CD8-positive, alpha-beta memory T cell (primary cell): ENCODE results near the gene PNMA8A. TPM values are rescaled to one million over a fixed set of nuclear protein-coding genes. Genes with fewer than 3 reads are reported as not detected.

Experiments
- CTCF ChIA-PET: fragments of 350-600 bp; sonication (Branson Sonifier 250); formaldehyde crosslinking; loops from one replicate; lab custom pipeline; 2021; ENCODE audit warnings: antibody characterized with exemption; lab: Charles Lee
- POLR2A ChIA-PET: fragments of 350-600 bp; sonication (Branson Sonifier 250); formaldehyde crosslinking; loops from one replicate; lab custom pipeline; 2021; ENCODE audit warnings: antibody characterized with exemption; lab: Charles Lee
- DNase-seq, 5 donors: peaks; one replicate each; pipeline versions ENCODE4 v3.0.0 to v3.0.0-alpha.2; 2020 to 2022; ENCODE audit warnings: mixed read lengths in 1 of 5
- H3K27ac ChIP-seq: one replicate; pipeline ENCODE4 v1.7.0; 2013; ENCODE audit warnings: low read depth, mild to moderate bottlenecking, low read length, moderate library complexity
- H3K27me3 ChIP-seq: 2 replicates; pipeline ENCODE4 v1.7.0; 2013; ENCODE audit warnings: low read length, mild to moderate bottlenecking; ENCODE audit not compliant: insufficient read depth, poor library complexity, severe bottlenecking
- H3K36me3 ChIP-seq: 2 replicates; pipeline ENCODE4 v1.7.0; 2013; ENCODE audit warnings: mild to moderate bottlenecking, low read length, moderate library complexity; ENCODE audit not compliant: insufficient read depth
- H3K4me1 ChIP-seq: 2 replicates; pipeline ENCODE4 v1.7.0; 2013; ENCODE audit warnings: mild to moderate bottlenecking, low read length, moderate library complexity; ENCODE audit not compliant: insufficient read depth
- H3K4me3 ChIP-seq: 2 replicates; pipeline ENCODE4 v1.7.0; 2013; ENCODE audit warnings: mild to moderate bottlenecking, low read length
- H3K9me3 ChIP-seq: 2 replicates; pipeline ENCODE4 v1.7.0; 2013; ENCODE audit warnings: mild to moderate bottlenecking, low read length
- H3K27ac Mint-ChIP-seq, 8 donors: one replicate each; pipeline ENCODE4 v1.8.0; 2020 to 2021; ENCODE audit warnings: mixed read lengths in 8 of 8, mild to moderate bottlenecking in 6 of 8, inconsistent platforms in 3 of 8, moderate library complexity in 3 of 8
- H3K27me3 Mint-ChIP-seq, 2 donors: one replicate each; pipeline ENCODE4 v1.8.0; 2020 to 2021; ENCODE audit warnings: mixed read lengths in 2 of 2, mild to moderate bottlenecking in 1 of 2, moderate library complexity in 1 of 2
- H3K36me3 Mint-ChIP-seq, 3 donors: one replicate each; pipeline ENCODE4 v1.8.0; 2020 to 2021; ENCODE audit warnings: mixed read lengths in 3 of 3, inconsistent platforms in 1 of 3, mild to moderate bottlenecking in 1 of 3
- H3K4me1 Mint-ChIP-seq, 3 donors: one replicate each; pipeline ENCODE4 v1.8.0; 2020 to 2021; ENCODE audit warnings: mixed read lengths in 3 of 3, inconsistent platforms in 1 of 3, mild to moderate bottlenecking in 1 of 3
- H3K4me3 Mint-ChIP-seq, 7 donors: one replicate each; pipeline ENCODE4 v1.8.0; 2020 to 2021; ENCODE audit warnings: mixed read lengths in 7 of 7, mild to moderate bottlenecking in 6 of 7, moderate library complexity in 4 of 7, inconsistent platforms in 2 of 7
- H3K9me3 Mint-ChIP-seq, 5 donors: one replicate each; pipeline ENCODE4 v1.8.0; 2020 to 2022; ENCODE audit warnings: mixed read lengths in 5 of 5, mild to moderate bottlenecking in 3 of 5, moderate library complexity in 2 of 5, inconsistent platforms in 1 of 5
- polyA plus RNA-seq: library from polyadenylated mRNA; unstranded; fragments of 300-500 nt; fragmentation: Illumina TruSeq; gene quantifications from one replicate; pipeline ENCODE4 v1.2.3, GENCODE V29; 2021
- total RNA-seq, 2 experiments: library from RNA; stranded (reverse); gene quantifications; one replicate each; pipeline ENCODE4 v1.2.3, GENCODE V29; 2021

PNMA8A gene, protein sequence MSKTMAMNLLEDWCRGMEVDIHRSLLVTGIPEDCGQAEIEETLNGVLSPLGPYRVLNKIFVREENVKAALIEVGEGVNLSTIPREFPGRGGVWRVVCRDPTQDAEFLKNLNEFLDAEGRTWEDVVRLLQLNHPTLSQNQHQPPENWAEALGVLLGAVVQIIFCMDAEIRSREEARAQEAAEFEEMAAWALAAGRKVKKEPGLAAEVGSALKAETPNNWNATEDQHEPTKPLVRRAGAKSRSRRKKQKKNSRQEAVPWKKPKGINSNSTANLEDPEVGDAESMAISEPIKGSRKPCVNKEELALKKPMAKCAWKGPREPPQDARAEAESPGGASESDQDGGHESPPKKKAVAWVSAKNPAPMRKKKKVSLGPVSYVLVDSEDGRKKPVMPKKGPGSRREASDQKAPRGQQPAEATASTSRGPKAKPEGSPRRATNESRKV
- under 1 TPM; 0.49 to 0.61 TPM for total RNA-seq
- polyA plus RNA-seq = not detected

DNA sequence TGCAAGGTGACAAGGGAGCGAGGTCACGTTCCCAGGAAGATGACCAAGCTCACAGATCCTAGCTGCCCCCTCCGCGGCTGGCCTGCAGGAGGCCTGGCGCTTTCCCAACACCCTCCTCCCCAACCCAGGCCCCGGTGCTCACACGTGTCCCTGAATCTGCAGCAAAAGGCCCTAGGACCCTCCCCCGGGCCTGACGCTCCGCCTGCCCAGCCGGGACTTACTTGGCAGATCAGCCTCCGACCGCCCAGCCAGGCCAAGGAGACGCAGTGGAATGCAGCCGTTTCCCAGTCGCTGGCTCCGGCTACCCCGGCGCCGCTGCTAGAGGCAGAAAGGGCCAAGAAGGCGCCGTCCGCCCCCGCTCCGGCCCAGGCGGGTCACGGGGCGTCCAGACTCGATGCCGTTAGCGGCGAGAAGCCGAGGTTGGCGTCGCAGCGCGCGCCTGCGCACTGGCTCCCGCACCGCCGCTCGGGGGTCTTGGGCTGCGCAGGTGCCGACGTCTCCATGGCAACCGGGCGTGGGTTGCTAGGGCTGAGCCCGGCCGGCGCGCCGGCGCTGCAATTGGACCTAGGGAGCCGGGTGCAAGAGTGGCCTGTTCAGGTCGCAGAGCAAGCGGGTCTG lies at the start of gene PNMA8A:
PNMA8A (minus strand) TSS at position 448 of the 618 bp plus-strand sequence. CDS start 528 bp downstream, outside the sequence.
- ChIA-PET POLR2A (no interaction called here), CTCF (no interaction called here)
- no peak within 1 kb of the TSS for H3K4me3 ChIP-seq
- peaks cover 22% of the 10 kb centered on the region for H3K27me3 ChIP-seq
- peak in 1 of 5 donors; percentile 38 for DNase-seq
- H3K9me3 ChIP-seq = no peaks in the 10 kb centered on the region
- no peaks in the 10 kb centered on the region for H3K36me3 ChIP-seq
- H3K4me1 ChIP-seq = no peaks in the 10 kb centered on the region
- Mint-ChIP-seq H3K27ac (no peak within 1 kb of the TSS), H3K4me3 (no peak within 1 kb of the TSS), H3K36me3 (no peaks in the 10 kb centered on the region), H3K9me3 (no peaks in the 10 kb centered on the region), H3K27me3 (peaks cover 44 to 53% of the 10 kb centered on the region in 2 donors), H3K4me1 (peaks cover 3 to 17% (median 9%) of the 10 kb centered on the region in 3 donors)
- peak within 1 kb of the TSS; percentile 38 for H3K27ac ChIP-seq

DNA sequence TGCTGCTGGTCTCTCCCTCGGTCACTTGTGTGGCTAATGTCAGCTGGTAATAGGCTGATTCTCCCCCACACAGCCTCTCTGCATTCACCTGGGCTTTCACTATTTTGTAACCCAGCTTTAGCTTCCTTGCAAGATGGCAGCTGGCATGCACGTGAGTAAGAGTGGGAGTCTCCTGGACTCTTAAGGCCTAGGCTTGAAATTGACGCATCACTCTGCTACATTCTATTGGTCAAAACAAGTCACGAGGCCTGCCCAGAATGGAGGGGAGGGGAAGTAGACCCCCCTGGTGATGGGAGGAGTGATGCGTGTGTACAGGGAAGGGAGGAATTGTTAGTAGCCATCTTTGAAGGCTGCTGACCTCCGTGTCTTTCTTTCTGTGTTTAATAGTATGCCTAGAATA lies 49.3 kb upstream of the PNMA8A start:
- Mint-ChIP-seq H3K27ac (peak overlapping the region in 1 of 8 donors; percentile 50), H3K36me3 (peaks cover 0 to 11% (median 0%) of the 10 kb centered on the region in 3 donors), H3K27me3 (peaks cover 5 to 6% of the 10 kb centered on the region in 2 donors), H3K4me3 (no peak overlapping the region), H3K9me3 (peaks cover 0 to 7% (median 4%) of the 10 kb centered on the region in 5 donors), H3K4me1 (peaks cover 25 to 41% (median 40%) of the 10 kb centered on the region in 3 donors)
- ChIA-PET CTCF (interaction anchor here (6.1 kb wide), 1 partner anchor 20 kb away, joined by 54 read pairs; no protein-coding TSS in a partner anchor), POLR2A (no interaction called here)
- no peaks in the 10 kb centered on the region for H3K27me3 ChIP-seq
- H3K36me3 ChIP-seq = no peaks in the 10 kb centered on the region
- peaks cover 60% of the 10 kb centered on the region for H3K4me1 ChIP-seq
- H3K4me3 ChIP-seq = no peak overlapping the region
- H3K9me3 ChIP-seq = no peaks in the 10 kb centered on the region
- no peak for DNase-seq
- no peak overlapping the region for H3K27ac ChIP-seq

DNA sequence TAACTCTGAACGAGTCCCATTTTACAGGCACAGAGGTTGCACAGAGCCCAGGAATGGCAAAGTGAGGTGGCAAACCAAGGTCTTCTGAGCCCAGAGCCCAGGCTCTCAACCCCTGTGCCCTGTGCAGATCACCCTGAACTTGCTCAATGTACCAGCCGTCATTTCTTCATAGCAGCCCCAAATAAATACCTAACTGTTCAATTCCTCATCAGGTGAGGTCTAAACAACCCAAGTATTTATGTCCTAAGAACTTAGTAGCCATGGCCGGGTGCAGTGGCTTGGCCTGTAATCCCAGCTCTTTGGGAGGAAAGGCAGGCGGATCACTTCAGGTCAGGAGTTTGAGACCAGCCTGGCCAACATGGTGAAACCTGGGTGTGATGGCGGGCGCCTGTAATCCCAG lies 46.1 kb upstream of the PNMA8A start:
- Histone ChIP-seq H3K4me3 (no peak overlapping the region), H3K27ac (no peak overlapping the region), H3K4me1 (peaks cover 37% of the 10 kb centered on the region), H3K36me3 (no peaks in the 10 kb centered on the region), H3K27me3 (peaks cover 6% of the 10 kb centered on the region), H3K9me3 (no peaks in the 10 kb centered on the region)
- DNase-seq = no peak
- H3K4me3 Mint-ChIP-seq = no peak overlapping the region
- no peak overlapping the region for H3K27ac Mint-ChIP-seq
- H3K36me3 Mint-ChIP-seq = no peaks in the 10 kb centered on the region
- CTCF ChIA-PET = interaction anchor here (1.7 to 2.3 kb wide), 4 partner anchors 8 to 757 kb away, joined by 4 to 15 read pairs (median 6); partner anchors contain the start of gene INAFM1
- peaks cover 17 to 34% (median 32%) of the 10 kb centered on the region in 3 donors for H3K4me1 Mint-ChIP-seq
- no peaks in the 10 kb centered on the region for H3K9me3 Mint-ChIP-seq
- peaks cover 18 to 19% of the 10 kb centered on the region in 2 donors for H3K27me3 Mint-ChIP-seq
- POLR2A ChIA-PET = no interaction called here

DNA sequence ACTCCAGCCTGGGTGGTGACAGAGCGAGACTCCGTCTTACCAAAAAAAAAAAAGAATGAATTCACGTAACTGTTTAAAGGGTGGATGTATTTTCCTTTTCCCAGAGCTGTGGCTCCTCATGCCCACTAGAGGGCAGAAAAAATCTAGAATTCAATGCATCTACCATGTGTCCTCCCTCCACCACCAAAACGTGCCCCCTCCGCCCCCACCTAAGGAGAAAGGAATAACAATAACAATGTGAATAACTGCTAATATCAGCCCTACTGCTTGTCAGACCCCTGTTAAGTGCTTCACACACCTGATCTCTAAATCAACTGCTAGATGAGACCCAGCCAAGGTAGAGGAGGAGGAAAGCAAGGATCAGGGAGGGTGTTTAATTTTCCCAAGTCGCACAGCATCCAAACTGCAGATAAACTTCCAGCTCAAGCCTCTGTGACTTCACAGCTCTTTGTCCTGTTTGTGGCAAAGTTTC lies 44.6 kb upstream of the PNMA8A start:
- Histone ChIP-seq H3K9me3 (no peaks in the 10 kb centered on the region), H3K27ac (no peak overlapping the region), H3K27me3 (peaks cover 6% of the 10 kb centered on the region), H3K4me1 (peaks cover 29% of the 10 kb centered on the region), H3K4me3 (no peak overlapping the region), H3K36me3 (no peaks in the 10 kb centered on the region)
- peak in 2 of 5 donors; percentile 5 to 46 for DNase-seq
- peaks cover 0 to 1% (median 0%) of the 10 kb centered on the region in 5 donors for H3K9me3 Mint-ChIP-seq
- no peaks in the 10 kb centered on the region for H3K36me3 Mint-ChIP-seq
- peaks cover 22 to 30% of the 10 kb centered on the region in 2 donors for H3K27me3 Mint-ChIP-seq
- ChIA-PET CTCF (interaction anchor here (0.7 to 2.3 kb wide), 9 partner anchors 10 to 758 kb away, joined by 3 to 15 read pairs (median 4); partner anchors contain the start of gene INAFM1), POLR2A (interaction anchor here (0.6 kb wide), 1 partner anchor 235 kb away, joined by 6 read pairs; no protein-coding TSS in a partner anchor)
- peaks cover 12 to 23% (median 23%) of the 10 kb centered on the region in 3 donors for H3K4me1 Mint-ChIP-seq
- H3K4me3 Mint-ChIP-seq = no peak overlapping the region
- peak overlapping the region in 1 of 8 donors; percentile 11 for H3K27ac Mint-ChIP-seq

DNA sequence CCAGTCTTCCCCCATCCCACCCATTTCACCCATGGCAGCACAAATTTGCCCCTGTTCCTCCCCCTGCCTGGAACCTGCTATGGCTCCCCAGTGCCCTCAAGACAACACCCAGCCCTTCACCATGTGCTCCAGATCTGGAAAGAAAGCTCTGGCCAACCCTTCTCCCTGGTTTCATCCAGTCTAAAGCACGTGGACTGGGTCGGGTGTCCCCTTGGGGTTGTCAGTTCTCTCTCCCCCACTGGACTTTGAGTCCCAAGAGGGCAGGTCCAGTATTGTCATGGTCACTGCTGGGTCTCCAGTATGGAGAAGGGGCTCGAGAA lies 43.9 kb upstream of the PNMA8A start:
- H3K9me3 ChIP-seq = no peaks in the 10 kb centered on the region
- DNase-seq = no peak
- CTCF ChIA-PET = interaction anchor here (1.0 to 3.1 kb wide), 6 partner anchors 10 to 109 kb away, joined by 3 to 15 read pairs (median 6); no protein-coding TSS in a partner anchor
- no peak overlapping the region for H3K4me3 ChIP-seq
- no peak overlapping the region for H3K27ac ChIP-seq
- H3K27me3 ChIP-seq = peaks cover 6% of the 10 kb centered on the region
- peaks cover 23% of the 10 kb centered on the region for H3K4me1 ChIP-seq
- no peaks in the 10 kb centered on the region for H3K36me3 ChIP-seq
- Mint-ChIP-seq H3K27ac (no peak overlapping the region), H3K27me3 (peaks cover 22 to 31% of the 10 kb centered on the region in 2 donors), H3K4me1 (peaks cover 10 to 18% (median 17%) of the 10 kb centered on the region in 3 donors), H3K9me3 (peaks cover 0 to 2% (median 0%) of the 10 kb centered on the region in 5 donors), H3K36me3 (no peaks in the 10 kb centered on the region), H3K4me3 (no peak overlapping the region)
- POLR2A ChIA-PET = no interaction called here

DNA sequence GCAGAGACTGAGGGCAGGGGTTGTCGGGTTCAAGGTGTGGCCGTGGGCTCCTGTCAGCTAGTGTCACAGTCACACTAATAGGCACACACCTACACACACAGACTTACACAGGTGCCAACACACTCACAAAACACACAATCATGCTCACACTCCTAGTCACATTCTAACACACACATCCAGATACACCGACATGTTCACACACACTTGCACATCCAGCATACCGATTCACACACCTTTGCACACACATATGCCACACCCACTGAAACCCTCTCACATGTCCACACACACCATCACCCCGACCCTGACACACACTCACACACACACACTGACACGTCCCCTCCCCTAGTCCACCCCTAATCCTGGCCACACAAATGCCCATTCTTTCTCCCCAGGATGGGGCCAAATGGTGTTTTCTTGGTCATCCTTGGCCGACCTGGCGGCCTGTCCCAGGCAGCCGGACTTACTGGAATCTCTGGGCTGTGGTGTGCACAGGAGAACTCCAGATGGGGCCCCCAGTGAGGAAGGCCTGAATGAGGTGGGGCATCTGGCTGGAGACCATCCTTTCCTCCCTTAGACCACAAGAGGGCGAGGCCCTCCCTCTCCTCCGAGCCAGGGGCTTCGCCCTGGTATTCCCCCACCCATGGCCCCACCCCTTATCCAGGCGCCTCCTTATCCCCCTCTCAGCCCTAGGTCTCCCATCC lies 43.4 kb upstream of the PNMA8A start:
- peaks cover 6 to 13% (median 13%) of the 10 kb centered on the region in 3 donors for H3K4me1 Mint-ChIP-seq
- POLR2A ChIA-PET = no interaction called here
- Histone ChIP-seq H3K36me3 (no peaks in the 10 kb centered on the region), H3K4me1 (peaks cover 19% of the 10 kb centered on the region), H3K9me3 (no peaks in the 10 kb centered on the region), H3K27me3 (peaks cover 6% of the 10 kb centered on the region), H3K27ac (no peak overlapping the region), H3K4me3 (no peak overlapping the region)
- H3K36me3 Mint-ChIP-seq = no peaks in the 10 kb centered on the region
- H3K4me3 Mint-ChIP-seq = no peak overlapping the region
- H3K27ac Mint-ChIP-seq = peak overlapping the region in 1 of 8 donors; percentile 6
- CTCF ChIA-PET = interaction anchor here (1.2 to 3.1 kb wide), 10 partner anchors 8 to 233 kb away, joined by 3 to 7 read pairs (median 5); no protein-coding TSS in a partner anchor
- H3K27me3 Mint-ChIP-seq = peaks cover 22 to 31% of the 10 kb centered on the region in 2 donors
- peaks cover 0 to 2% (median 0%) of the 10 kb centered on the region in 5 donors for H3K9me3 Mint-ChIP-seq
- no peak for DNase-seq

DNA sequence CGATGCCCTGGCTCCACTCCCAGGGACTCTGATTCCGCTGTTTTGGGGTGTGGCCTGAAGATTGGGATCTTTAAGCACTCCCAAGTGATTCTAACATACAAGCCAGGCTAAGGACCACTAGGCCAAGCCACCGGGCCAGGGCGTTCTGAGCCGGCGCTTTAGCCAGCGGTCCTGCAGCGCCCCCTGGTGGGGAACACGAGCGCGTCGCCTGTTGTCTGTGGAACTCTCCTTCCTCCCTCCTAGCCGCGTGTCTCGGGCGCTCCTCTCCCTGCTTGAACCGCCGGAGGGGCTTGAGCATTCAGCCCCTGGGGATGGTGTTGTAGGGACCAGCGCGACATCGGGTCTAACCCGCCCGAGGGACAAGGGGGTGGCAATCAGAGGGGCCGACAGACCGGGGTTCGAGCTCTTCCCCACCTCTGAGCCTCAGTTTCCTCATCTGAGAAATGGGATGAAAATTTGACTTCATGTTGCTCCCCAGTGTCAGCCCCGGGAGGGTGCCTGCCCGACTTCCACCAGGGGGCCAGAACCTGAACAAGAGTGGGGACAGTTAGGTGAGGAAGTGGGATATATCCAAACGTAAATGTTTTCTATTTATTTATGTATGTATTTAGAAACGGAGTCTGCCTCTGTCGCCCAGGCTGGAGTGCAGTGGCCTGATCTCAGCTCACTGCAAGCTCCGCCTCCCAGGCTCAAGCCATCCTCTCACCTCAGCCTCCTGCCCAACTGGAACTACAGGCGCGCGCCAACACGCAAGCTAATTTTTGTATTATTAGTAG lies 42.3 kb upstream of the PNMA8A start:
- H3K9me3 Mint-ChIP-seq = peaks cover 0 to 2% (median 0%) of the 10 kb centered on the region in 5 donors
- H3K27me3 ChIP-seq = peaks cover 6% of the 10 kb centered on the region
- H3K36me3 ChIP-seq = no peaks in the 10 kb centered on the region
- no peak overlapping the region for H3K27ac ChIP-seq
- peak overlapping the region in 1 of 8 donors; percentile 46 for H3K27ac Mint-ChIP-seq
- peaks cover 3 to 13% (median 9%) of the 10 kb centered on the region in 3 donors for H3K4me1 Mint-ChIP-seq
- POLR2A ChIA-PET = no interaction called here
- no peak overlapping the region for H3K4me3 Mint-ChIP-seq
- CTCF ChIA-PET = interaction anchor here (1.2 to 3.1 kb wide), 10 partner anchors 9 to 232 kb away, joined by 3 to 7 read pairs (median 5); no protein-coding TSS in a partner anchor
- no peak overlapping the region for H3K4me3 ChIP-seq
- peaks cover 9% of the 10 kb centered on the region for H3K4me1 ChIP-seq
- H3K9me3 ChIP-seq = no peaks in the 10 kb centered on the region
- peaks cover 22 to 39% of the 10 kb centered on the region in 2 donors for H3K27me3 Mint-ChIP-seq
- DNase-seq = peak in 3 of 5 donors; percentile 69 to 82 (median 76)
- H3K36me3 Mint-ChIP-seq = no peaks in the 10 kb centered on the region
